Measurements from ENCODE around the gene ADCY3.

Gene ADCY3

GRCh38 chr2:24845691-24846090, 74.3 kb downstream of the ADCY3 start:
- no peak for DNase-seq (ENCODE audit: low spot score)

GRCh38 chr2:24844023-24844685, 75.9 kb downstream of the ADCY3 start:
- DNase-seq (ENCODE audit: low spot score) = no peak

DNA sequence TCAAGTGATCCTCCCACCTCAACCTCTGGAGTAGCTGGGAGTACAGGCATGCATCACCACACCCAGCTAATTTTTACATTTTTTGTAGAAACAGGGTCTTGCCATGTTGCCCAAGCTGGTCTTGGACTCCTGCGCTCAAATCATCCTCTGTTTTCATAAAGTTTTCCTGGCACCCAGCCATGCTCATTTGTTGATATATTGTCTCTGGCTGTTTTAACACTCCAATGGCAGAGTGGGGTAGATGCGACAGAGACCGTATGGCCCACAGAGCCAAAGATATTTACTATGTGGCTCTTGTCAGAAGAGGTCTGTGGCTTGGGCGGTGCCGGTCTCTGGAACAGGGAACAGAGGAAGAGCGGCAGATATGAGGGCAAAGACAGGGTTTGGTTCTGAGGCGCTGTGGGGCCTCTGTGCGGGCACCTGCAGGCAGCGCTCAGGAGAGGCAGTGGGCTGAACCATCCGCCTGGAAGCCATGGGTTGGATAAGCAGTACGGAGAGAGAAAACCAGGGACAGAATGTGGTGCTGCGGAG, 76.6 kb downstream of the ADCY3 start:
- DNase-seq (ENCODE audit: low spot score) = no peak

- DNase-seq (ENCODE audit: low spot score) = no peak
Observed at GRCh38 chr2:24842081-24843050, 77.7 kb downstream of the ADCY3 start.

GRCh38 chr2:24840962-24841945, 78.8 kb downstream of the ADCY3 start:
- DNase-seq (ENCODE audit: low spot score) = no peak

GRCh38 chr2:24840164-24840869, 79.7 kb downstream of the ADCY3 start:
- DNase-seq (ENCODE audit: low spot score) = no peak

DNA sequence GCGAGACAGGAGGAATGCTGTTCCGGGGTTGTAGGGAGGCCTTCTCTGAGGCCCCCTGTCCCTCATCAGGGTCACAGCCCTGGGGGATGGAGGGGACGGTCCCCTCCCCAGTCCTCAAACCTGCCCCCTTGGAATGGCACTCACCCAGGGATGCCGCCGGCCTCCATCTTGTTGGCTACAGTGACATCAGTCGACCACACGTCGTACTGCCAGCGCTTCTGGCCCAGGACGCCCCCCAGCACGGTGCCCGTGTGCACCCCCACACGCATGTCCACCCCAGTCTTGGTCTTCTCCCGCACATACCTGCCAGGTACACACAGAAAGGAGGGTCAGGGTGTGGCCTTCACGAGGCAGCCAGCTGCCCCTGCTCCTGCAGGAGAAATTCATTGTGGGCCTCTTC, 80.3 kb downstream of the ADCY3 start:
- DNase-seq (ENCODE audit: low spot score) = no peak

GRCh38 chr2:24838541-24838940, 81.5 kb downstream of the ADCY3 start:
- DNase-seq (ENCODE audit: low spot score) = no peak

DNA sequence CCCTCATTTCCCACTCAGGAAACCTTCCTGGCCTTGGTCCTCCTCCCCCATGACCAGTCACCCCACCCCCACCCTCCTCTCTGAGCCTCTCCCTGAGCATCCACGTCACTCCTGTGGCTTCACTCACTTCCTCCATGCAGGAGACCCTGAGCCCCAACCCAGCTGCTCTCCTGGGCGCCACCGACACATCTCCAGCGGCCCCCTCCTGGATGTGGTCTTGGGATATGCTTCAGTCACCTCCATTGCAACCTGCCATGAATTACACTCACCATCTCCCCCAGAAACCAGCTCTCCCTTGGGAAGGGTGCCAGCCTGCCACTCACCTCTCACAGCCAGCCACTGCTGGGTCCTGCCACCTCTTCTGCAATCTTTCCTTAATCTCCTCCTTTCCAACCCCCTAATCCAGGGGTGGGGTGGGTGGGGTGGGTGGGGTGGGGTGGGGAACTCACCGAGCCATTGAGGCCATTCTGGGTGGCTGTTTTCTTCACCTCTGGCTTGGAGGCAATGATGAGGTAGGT, 82.0 kb downstream of the ADCY3 start:
- no peak for DNase-seq (ENCODE audit: low spot score)

GRCh38 chr2:24836706-24837105, 83.3 kb downstream of the ADCY3 start:
- DNase-seq (ENCODE audit: low spot score) = no peak

GRCh38 chr2:24836206-24836605, 83.8 kb downstream of the ADCY3 start:
- no peak for DNase-seq (ENCODE audit: low spot score)

DNA sequence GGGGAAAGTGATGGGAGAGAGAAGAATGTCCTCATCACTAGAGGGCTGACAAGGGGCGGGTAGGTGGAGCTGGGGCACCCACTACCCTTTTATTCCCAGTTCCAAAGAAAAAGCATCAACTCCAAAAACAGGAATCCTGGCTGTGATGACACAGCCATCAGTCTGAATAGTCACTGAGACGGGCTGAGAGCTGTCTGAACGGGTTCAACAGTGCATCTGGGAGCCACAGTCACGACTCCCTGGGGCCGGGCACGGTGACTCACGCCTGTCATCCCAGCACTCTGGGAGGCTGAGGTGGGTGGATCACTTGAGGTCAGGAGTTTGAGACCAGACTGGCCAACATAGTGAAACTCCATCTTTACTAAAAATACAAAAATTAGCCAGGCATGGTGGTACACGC, 84.6 kb downstream of the ADCY3 start:
- peak; percentile 58 for DNase-seq (ENCODE audit: low spot score)

DNA sequence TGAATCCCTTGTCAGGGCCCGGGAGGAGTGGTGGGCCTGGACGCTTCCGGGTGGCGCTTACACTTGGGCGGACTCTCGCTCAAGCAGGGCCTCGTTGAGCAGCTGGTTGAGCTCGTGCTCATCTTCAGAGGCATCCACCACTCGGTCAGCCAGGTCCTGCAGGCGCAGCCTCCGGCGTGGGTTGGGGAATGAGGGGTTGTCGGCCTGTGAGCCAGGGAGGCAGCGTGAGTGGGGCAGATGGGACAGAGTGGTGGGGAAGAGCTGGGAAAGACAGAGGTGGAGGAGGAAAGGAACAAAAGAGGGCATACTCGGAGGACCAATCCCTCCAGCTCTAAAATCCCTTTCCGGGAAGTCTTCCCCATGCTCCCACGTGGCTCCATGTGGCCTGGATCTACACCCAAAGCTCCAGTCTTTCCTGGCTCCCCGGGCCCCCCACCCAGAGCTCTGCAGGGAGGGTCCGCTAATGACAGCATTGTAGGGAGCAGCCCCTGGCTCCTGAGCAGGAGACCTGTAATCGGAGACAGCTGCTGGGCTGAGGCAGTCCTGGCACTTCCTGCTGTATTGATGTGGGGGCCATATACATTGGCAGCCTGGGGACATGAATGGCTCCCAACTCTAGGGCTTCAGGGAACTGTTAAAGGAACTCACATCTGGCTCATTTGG, 85.2 kb downstream of the ADCY3 start:
- no peak for DNase-seq (ENCODE audit: low spot score)

GRCh38 chr2:24833821-24834732, 86.0 kb downstream of the ADCY3 start:
- DNase-seq (ENCODE audit: low spot score) = no peak

DNA sequence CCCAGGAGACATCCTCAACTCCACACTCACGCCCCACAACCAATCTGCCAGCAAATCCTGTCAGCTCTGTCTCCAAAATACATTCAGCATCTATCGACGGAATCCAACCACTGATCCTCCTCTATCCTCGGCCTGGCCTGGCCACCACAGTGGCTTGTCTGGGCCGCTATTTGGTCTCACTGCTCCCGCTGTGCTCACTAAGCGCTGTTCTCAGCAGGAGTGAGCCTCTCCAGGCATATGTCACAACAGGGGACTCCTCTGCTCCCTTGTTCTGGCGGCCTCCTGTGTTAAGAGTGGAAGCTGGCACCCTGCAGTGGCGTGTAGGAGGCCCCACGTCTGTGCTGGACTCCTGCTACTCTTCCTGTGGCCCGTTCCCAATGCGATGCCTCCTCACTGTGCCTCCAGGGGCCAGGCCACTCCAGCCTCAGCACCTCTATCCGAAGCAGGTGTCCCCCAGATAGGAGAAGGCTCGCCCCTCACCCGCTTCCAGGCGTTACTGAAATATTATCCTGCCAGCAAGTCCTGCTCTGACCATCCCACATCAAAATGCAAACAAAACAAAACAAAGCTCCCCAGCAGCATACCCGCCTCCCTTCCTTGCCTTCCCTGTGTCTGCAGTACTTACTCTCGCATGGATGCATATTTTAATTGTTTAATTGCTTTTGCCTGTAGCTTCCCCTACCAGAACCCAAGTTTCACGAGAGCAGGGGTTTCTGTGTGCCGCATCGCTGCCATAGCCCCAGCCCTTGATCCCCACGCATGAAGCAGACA, 86.9 kb downstream of the ADCY3 start:
- DNase-seq (ENCODE audit: low spot score) = no peak

- no peak for DNase-seq (ENCODE audit: low spot score)
Observed at GRCh38 chr2:24832521-24832920, 87.5 kb downstream of the ADCY3 start.

- DNase-seq (ENCODE audit: low spot score) = no peak
Observed at GRCh38 chr2:24832073-24832461, 88.0 kb downstream of the ADCY3 start.

DNA sequence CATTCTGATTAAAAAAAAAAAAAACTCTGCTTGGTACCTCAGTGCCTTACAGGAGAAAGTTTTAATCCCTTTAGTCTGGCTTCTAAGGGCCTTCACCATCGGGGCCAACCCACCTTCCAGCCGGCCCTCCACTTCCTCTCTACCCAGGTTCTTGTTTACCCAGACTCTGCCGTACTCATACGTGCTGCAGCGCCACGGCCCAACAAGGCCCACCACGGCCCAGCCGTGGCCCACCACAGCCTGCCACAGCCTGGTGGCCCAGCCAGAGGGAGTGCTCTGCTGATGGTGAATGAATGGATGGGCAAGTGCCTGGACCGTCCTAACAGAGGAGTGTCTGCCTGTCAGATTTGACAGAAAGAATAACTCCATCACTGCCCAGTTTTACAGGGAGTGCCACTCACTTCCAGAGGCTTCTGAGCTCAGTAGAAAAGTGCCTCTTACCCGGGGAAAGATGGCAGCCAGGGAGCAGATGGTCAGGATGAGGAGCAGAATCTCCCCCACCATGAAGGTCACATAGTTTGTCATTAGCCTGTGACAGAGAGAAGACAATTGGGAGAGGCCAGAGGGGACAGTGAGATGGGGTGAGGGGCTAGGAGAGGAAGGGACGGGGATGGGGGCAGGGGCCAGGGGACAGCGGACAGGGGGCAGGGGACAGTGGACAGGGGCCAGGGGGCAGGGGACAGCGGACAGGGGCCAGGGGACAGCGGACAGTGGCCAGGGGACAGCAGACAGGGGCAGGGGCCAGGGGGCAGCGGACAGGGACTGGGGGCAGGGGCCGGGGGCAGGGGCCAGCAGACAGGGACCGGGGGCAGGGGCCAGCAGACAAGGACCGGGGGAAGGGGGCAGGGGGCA, 88.6 kb downstream of the ADCY3 start:
- DNase-seq (ENCODE audit: low spot score) = no peak
